K562 (cell line): ENCODE data around the gene MCCD1. TPM values are rescaled to one million over a fixed set of nuclear protein-coding genes. Genes with fewer than 3 reads are reported as not detected.

Experiments
- BHLHE40 ChIP-seq: IDR thresholded peaks from 2 replicates; pipeline ENCODE4 v1.6.1; 2011; ENCODE audit warnings: low read length, improper control_type of control experiment
- BRD9 ChIP-seq: fragments of 450-650 bp; IDR thresholded peaks from 2 replicates; pipeline ENCODE4 v1.6.1; 2018; ENCODE audit warnings: low read depth; ENCODE audit not compliant: partially characterized antibody
- CHD4 ChIP-seq: fragments of 200-600 bp; sonication (generic); IDR thresholded peaks from 3 replicates; pipeline ENCODE4 v1.6.1; 2012; ENCODE audit warnings: low read depth, mild to moderate bottlenecking, mixed read lengths, low read length, inconsistent platforms; ENCODE audit not compliant: insufficient read depth, insufficient replicate concordance, poor library complexity, severe bottlenecking
- CREB5 ChIP-seq: fragments of 250-450 bp; sonication (Bioruptor Pico); IDR thresholded peaks from 2 replicates; pipeline ENCODE4 v1.5.0; 2020; ENCODE audit warnings: mild to moderate bottlenecking
- CSDE1 ChIP-seq, 2 experiments: fragments of 450-650 bp; IDR thresholded peaks; 2 replicates each; pipeline ENCODE4 v1.6.1; 2016; ENCODE audit warnings: mild to moderate bottlenecking in 1 of 2
- CXXC5 ChIP-seq: fragments of 250-450 bp; sonication (Bioruptor Pico); IDR thresholded peaks from 2 replicates; pipeline ENCODE4 v1.8.0; 2022; ENCODE audit warnings: inconsistent platforms, mild to moderate bottlenecking, moderate library complexity
- FOXJ2 ChIP-seq: fragments of 200-800 bp; sonication (Bioruptor generic); IDR thresholded peaks from 2 replicates; pipeline ENCODE4 v1.6.1; 2016; ENCODE audit warnings: missing genetic modification characterization, missing compliant biosample characterization
- HLTF ChIP-seq: fragments of 450-650 bp; IDR thresholded peaks from 2 replicates; pipeline ENCODE4 v1.6.1; 2016
- HNRNPK ChIP-seq: fragments of 200-400 bp; formaldehyde crosslinking; IDR thresholded peaks from one replicate; pipeline ENCODE4 v1.6.1; 2018; ENCODE audit warnings: mild to moderate bottlenecking, low read depth, low read length; ENCODE audit not compliant: poor library complexity, severe bottlenecking
- LARP7 ChIP-seq: fragments of 450-650 bp; IDR thresholded peaks from 2 replicates; pipeline ENCODE4 v1.6.1; 2016
- MTA2 ChIP-seq: fragments of 450-650 bp; IDR thresholded peaks from 2 replicates; pipeline ENCODE4 v1.6.1; 2016; ENCODE audit warnings: low read depth
- NCOA1 ChIP-seq: fragments of 450-650 bp; IDR thresholded peaks from 2 replicates; pipeline ENCODE4 v1.6.1; 2016; ENCODE audit warnings: low read depth
- NCOA2 ChIP-seq, 2 experiments: fragments of 450-650 bp; IDR thresholded peaks; 2 replicates each; pipeline ENCODE4 v1.6.1; 2018; ENCODE audit warnings: mild to moderate bottlenecking in 2 of 2, moderate library complexity in 1 of 2; ENCODE audit not compliant: partially characterized antibody in 2 of 2
- POLR2AphosphoS5 ChIP-seq: IDR thresholded peaks from 2 replicates; pipeline ENCODE4 v1.6.1; 2011; ENCODE audit warnings: mild to moderate bottlenecking, low read depth, low read length, moderate library complexity; ENCODE audit not compliant: control insufficient read depth, insufficient read depth
- RBFOX2 ChIP-seq: fragments of 200-400 bp; formaldehyde crosslinking; IDR thresholded peaks from 2 replicates; pipeline ENCODE4 v1.6.1; 2017; ENCODE audit warnings: low read depth, mild to moderate bottlenecking, low read length, moderate library complexity
- TARDBP ChIP-seq: fragments of 450-650 bp; IDR thresholded peaks from 2 replicates; pipeline ENCODE4 v1.6.1; 2016
- TGIF2 ChIP-seq: sonication (generic); formaldehyde crosslinking; IDR thresholded peaks from 2 replicates; pipeline ENCODE4 v1.8.1; 2022; ENCODE audit warnings: mild to moderate bottlenecking, missing genetic modification reagents, moderate library complexity
- ZKSCAN8 ChIP-seq: fragments of 200-800 bp; sonication (Bioruptor generic); IDR thresholded peaks from 2 replicates; pipeline ENCODE4 v1.6.1; 2016; ENCODE audit warnings: missing genetic modification characterization, missing compliant biosample characterization
- ZNF253 ChIP-seq: fragments of 250-450 bp; sonication (Bioruptor Pico); conservative IDR thresholded peaks from 2 replicates; pipeline ENCODE4 v1.6.1; 2021; ENCODE audit warnings: mild to moderate bottlenecking
- polyA plus RNA-seq, 8 experiments: library from polyadenylated mRNA; depleted of rRNA in 4 of 8; stranded (reverse) in 5 of 8; unstranded in 3 of 8; fragments of >200 nt; fragmentation: Nextera tagmentation in 2 of 8; fragmentation: Illumina TruSeq in 1 of 8; extraction: Ambion mirVana in 2 of 8; extraction: Trizol in 1 of 8; gene quantifications; 2 replicates each; pipeline versions ENCODE4 v1.2.1 to v1.2.3, GENCODE V29; 2011 to 2014; ENCODE audit warnings: inconsistent platforms in 1 of 8, missing spikeins in 1 of 8
- total RNA-seq, 7 experiments: library from RNA; depleted of rRNA in 6 of 7; stranded (reverse); fragments of >200 nt in 6 of 7; fragmentation: Illumina TruSeq in 2 of 7; extraction: Trizol in 2 of 7; gene quantifications; 2 replicates each; pipeline versions ENCODE4 v1.2.1 to v1.2.3, GENCODE V29; 2011 to 2021; ENCODE audit warnings: low replicate concordance in 1 of 7
- TF ChIP-seq, protein P1 (sequence below): IDR thresholded peaks from 2 replicates; pipeline ENCODE4 v1.6.1; 2011; ENCODE audit not compliant: insufficient read length; ENCODE audit errors: extremely low read depth
- TF ChIP-seq, protein P2 (sequence below): fragments of 250-450 bp; sonication (Bioruptor Pico); IDR thresholded peaks from 2 replicates; pipeline ENCODE4 v1.5.0; 2022; ENCODE audit warnings: mild to moderate bottlenecking
- TF ChIP-seq, protein P3 (sequence below): sonication (generic); formaldehyde crosslinking; IDR thresholded peaks from 2 replicates; pipeline ENCODE4 v1.8.0; 2023; ENCODE audit warnings: mild to moderate bottlenecking, missing genetic modification reagents

Gene MCCD1
- total and polyA plus RNA-seq, 9 of the 15 experiments (the other 6 are each of a cell fraction or from before 2014, with no cell fraction given), result not detected

DNA sequence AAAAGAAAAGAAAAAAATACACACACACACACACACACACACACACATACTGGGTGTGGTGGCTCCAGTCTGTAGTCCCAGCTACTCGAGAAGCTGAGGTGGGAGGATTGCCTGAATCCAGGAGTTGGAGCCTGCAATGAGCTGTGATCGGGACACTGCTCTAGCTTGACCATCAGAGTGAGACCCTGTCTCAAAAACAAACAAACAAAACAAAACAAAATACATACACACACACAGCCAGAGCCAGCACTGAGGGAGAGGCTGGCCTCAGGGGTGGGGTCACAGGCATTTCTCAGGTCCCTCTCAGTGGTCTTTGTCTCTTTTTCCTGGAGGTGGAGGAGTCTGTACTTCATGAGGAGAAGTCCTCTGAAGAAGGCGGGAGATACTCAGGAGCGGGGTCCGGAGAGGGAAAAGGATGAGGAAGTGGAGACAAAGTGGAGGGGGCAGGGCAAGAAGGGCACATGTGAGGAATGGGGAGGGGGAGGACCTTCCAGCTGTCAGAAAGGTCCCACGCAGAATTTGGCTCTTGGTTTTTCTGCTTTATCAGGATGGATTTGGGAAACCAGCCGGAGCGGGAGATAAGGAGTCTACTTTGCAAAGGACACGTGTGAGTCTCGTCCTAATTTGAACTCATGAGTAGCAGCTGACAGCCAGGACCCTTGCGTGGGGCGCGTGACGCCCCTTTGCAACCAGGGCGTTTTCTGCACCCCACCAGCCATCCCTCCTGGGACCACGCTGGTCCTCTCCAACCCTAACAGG lies 38.5 kb upstream of the MCCD1 start (continued):
- TF ChIP-seq ZNF253 (no peak), ZKSCAN8 (CRISPR knock-in tag) (no peak), CREB5 (CRISPR knock-in tag) (no peak), HNRNPK (no peak), CSDE1 (IDR thresholded peaks at IDR 0.05) (no peak), TGIF2 (CRISPR knock-in tag) (no peak), BHLHE40 (peak; percentile 83), LARP7 (no peak), NCOA2 (IDR thresholded peaks at IDR 0.05; ENCODE audit: partially characterized antibody in 2 of 2) (no peak), CHD4 (no peak), HLTF (no peak), CXXC5 (peak; percentile 43), NCOA1 (0 out of 2 replicates have a peak, but pooled peaks have one; percentile 20), TARDBP (no peak), POLR2AphosphoS5 (no peak), RBFOX2 (no peak), MTA2 (peak; percentile 64), BRD9 (no peak), FOXJ2 (no peak)
- TF ChIP-seq, protein P1, sequence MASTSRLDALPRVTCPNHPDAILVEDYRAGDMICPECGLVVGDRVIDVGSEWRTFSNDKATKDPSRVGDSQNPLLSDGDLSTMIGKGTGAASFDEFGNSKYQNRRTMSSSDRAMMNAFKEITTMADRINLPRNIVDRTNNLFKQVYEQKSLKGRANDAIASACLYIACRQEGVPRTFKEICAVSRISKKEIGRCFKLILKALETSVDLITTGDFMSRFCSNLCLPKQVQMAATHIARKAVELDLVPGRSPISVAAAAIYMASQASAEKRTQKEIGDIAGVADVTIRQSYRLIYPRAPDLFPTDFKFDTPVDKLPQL, result no peak
- TF ChIP-seq, protein P2, sequence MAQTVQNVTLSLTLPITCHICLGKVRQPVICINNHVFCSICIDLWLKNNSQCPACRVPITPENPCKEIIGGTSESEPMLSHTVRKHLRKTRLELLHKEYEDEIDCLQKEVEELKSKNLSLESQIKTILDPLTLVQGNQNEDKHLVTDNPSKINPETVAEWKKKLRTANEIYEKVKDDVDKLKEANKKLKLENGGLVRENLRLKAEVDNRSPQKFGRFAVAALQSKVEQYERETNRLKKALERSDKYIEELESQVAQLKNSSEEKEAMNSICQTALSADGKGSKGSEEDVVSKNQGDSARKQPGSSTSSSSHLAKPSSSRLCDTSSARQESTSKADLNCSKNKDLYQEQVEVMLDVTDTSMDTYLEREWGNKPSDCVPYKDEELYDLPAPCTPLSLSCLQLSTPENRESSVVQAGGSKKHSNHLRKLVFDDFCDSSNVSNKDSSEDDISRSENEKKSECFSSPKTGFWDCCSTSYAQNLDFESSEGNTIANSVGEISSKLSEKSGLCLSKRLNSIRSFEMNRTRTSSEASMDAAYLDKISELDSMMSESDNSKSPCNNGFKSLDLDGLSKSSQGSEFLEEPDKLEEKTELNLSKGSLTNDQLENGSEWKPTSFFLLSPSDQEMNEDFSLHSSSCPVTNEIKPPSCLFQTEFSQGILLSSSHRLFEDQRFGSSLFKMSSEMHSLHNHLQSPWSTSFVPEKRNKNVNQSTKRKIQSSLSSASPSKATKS (CRISPR knock-in tag), result no peak
- TF ChIP-seq, protein P3, sequence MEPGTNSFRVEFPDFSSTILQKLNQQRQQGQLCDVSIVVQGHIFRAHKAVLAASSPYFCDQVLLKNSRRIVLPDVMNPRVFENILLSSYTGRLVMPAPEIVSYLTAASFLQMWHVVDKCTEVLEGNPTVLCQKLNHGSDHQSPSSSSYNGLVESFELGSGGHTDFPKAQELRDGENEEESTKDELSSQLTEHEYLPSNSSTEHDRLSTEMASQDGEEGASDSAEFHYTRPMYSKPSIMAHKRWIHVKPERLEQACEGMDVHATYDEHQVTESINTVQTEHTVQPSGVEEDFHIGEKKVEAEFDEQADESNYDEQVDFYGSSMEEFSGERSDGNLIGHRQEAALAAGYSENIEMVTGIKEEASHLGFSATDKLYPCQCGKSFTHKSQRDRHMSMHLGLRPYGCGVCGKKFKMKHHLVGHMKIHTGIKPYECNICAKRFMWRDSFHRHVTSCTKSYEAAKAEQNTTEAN (CRISPR knock-in tag), result no peak
